Left hindlimb (tissue), 1 donor: ENCODE data around the gene ELL.

Experiments
- DNase-seq: peaks from one replicate; pipeline ENCODE4 v3.0.0-alpha.2; 2018

ELL gene

DNA sequence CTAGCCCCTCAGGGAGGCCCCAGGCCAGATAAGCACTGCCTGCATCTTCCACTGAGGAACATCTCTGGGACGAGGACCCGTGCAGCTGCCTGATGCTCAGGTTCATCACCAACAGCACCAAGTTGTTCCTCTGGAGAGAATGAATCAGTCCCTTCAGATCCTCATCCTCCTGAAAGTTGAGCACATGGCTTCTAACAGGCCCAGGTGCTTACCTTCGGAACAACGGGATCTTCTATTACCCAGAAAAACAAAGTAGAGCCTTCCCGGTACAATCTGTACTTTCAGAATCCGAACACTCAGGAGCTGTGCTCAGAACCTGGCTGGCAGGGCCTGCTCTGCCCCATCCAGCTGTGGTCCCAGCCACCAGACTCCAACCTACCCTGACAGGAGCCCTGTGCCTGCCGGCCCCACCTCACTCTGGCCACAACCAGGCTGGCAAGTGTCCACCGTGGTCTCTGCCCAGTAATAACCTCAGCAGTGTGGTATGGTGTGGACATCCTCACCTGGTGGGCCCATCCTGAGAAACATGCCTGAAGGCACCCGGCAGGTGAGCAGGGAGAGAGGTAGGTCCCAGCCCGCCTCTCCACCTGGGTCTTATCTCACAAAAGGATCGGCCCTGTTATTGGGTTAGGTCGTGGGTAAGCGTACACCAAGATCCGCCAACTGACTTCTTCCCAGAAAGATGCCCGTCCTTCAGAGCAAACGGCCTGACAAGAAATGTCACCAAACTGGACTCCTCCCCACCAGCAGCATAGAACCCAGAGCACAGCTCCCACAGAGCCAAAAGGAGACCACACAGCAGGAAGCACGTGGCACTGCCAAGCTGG lies 34.1 kb downstream of the ELL start:
- no peak for DNase-seq

DNA sequence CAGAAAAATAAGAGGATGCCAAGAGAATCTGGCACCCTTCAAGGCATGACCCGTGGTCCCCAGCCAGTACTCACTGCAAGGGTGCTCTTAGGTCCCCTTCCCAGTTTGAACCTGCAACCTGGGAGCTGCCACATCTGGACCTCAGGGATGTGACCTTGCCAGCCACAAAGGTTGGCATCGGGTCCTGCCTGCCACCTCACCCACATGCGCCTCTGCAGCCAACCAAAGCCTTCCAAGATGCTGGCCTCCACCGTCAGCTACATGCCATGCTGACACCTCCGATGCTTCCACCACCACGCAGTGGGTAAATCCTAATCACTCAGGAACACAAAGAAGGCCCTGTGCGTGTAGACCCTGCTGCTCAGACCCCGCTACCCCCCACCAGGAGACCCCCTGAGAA lies 35.1 kb downstream of the ELL start:
- no peak for DNase-seq

DNA sequence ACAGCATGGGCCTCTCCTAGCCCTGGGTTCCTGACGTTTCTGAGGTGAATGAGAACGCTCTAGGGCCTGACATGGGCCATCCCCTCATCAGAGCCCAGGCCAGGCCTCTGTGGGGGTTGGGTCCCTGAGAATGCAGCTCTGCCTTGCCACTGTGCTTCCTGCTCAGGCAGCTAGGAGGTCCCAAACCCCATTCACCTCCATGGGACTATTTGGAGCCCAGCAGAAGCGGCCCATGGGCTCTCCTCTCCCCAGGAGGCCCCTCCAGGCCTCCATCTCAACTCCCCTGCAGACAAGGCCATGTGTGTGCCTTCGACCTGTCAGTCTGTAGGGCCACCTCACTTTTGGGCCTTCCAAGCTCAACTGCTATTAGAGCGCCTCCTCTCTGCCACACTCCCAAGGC lies 36.9 kb downstream of the ELL start:
- DNase-seq: no peak

DNA sequence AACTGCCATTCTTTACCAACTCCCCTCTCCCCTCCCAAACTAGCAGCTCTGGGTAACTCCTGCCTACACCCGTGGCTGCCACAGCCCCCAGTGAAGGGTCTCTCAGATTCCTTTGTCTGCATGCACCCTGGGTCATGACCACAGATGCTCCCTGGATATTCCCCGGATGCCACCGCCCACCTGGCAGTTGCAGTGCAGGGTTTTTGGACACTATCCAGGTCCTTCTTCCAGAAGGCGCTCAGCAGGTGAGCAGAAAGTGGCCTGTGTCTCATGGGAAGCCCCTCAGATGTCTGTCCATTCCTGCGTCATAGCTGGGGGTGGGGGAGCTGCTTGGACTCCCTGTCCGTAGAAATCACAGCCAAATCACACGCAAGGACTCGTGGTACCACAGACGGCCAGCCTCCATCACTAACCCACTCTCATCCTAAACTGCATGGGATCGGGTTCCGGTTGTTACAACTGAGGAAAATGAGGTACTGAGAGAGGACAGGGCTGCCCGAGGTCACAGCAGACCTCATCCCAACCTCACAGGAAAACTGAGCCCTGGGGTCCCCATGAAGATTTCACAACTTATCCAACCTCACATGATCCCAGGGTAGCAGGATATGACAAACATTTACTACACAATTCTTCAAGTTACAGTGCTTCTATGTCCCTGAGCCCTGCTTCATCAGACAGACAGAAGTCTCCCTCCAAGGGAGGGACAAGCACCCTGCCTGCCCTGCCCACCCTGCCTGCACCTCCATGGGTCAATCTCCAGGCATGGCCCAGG lies 38.6 kb downstream of the ELL start:
- no peak for DNase-seq

DNA sequence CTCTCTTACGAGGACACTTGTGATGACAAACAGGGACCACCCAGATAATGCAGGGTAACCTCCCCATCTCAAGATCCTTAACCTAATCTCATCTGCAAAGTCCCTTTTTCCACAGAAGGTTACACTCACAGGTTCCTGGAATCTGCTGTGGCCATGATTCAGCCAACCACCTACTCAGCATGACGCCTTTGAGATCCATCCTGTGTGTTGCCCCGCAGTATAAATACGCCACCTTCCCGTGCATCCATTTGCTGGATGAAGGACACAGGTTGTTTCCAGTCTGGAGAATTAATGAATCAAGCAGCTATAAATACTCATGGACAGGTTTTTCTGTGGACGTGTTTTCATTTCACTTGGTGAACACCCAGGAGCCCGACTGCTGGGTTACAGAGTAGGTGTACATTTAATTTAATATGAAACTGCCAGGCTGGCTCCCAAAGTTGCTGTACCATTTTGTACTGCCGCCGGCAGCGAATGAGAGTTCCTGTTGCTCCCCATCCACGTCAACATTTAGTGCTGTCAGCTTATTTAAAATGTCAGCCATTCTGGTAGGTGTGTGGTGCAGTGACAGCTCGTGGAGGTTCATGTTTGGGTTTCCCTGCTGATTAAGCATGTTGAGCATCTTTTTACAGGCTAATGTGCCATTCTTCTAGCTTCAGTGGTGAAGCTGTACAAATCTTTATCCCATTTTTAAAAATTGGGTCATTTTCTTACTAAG lies 40.2 kb downstream of the ELL start:
- no peak for DNase-seq

DNA sequence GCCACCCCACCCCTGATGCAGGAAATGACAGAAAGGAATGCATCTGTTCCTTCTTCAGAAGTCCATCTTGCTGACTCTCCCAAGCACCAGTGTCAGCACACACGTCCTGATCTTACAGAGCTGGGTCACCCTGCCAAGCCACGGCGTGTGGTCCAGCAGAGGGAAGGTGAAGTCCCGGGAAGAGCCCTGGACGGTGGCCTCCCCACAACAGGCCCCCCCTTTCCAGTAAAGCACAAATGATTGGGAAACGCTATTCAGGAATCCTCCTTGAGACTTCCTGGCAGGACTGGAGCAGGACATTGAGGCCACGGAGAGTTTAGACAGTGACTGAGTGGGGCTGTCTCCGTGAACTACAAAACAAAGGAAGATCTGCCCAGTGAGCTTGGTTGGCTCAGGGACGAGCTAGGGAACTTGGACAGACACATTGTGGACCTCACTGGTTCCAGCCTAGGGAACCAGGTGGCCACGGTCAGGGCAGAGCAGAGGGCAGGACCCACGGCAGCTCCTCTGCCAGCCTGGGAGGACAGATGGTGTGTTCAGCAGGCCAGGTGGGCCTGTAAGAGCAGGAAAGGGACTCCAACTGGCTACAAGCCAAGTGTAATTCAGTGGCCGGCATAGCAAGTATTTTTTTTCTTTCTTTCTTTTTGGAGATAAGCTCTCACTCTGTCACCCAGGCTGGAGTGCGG lies 41.7 kb downstream of the ELL start:
- no peak for DNase-seq

DNA sequence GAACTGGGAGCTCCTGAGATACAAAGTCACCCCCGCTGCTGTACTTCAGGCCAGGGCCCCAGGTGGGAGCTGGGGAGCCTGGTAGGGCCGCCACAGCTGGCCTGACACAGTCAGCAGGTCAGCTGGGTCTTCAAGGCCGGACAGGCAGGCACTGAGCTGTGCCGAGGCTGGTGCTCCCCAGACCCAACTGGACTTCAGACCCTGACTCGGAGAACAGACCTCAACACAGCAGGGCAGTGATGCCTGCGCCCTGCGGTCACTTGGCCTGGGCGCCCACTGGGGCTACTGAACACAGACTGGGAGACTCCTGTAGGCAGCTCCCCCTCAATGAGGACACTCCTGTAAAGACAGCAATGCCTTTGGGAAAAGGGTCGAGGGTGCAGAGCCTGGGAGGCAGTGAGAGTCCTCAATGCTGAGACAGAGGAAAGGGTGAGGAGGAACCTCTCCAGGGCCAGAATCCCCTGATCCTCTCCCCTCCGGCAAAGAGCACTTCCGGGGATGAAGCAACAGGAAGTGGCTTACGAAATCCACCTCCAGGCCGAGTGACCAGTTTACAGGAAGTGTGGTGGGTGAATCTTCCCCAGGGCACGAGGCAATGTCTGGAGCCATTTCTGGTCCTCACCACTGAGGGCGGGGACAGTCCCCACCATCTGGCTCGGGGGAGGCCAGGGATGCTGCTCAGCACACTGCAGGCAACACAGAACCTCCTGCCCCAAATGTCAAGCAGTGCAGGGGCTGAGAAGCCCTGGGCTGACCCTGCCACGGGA lies 43.1 kb downstream of the ELL start:
- peak; percentile 66 for DNase-seq

DNA sequence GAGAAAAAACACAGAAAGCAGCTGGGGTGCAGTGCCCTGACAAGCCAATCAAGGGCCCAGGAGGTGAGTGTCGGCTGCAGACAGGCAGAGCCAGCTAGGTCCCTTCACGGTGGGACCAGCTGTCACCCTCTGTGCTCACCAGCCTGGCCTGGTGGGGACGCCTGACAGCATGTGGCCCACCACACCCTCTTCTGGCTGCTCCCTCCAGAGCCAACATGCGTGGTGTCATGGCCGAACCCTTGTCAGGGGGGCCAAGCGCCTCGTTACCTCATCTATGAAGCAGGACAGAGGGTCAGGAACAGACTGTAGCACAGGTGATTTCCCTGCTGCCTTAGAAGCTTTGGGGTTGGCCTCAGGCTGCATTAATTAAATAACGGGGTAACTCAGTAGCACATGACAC lies 43.9 kb downstream of the ELL start:
- DNase-seq: no peak

DNA sequence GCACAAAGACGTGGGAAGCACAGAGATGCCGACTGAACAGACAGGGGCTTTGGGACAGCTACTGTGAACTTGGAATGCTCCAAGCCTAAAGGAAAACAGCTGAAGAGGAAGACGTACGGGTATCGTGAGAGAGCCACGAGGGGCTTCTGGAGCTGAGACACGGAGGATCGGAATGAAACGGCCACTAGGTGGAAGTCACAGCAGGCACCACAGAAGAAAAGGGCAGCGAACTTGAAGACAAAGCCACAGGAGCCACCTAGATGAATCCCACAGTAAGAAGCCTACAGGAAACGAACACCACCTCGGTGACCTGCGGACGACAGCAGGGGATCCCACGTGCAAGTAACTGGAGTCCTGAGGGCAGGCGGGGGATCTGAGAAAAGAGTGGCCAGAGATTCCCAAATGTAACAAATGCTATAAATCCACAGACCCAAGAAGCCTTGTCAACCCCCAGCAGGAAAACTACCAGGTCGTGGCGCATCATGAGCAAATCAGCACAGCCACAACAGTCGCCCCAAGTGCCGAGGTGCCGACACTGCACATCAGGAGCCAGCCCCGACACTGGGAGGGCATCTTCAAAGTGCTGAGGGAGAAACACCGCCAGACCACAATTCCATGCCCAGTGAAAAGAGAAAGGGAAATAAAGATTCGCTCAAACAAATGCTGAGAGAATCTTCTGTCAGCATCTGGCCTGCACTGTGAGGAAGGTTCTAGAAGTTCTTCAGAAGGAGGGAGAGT lies 44.7 kb downstream of the ELL start:
- DNase-seq: peak; percentile 35

DNA sequence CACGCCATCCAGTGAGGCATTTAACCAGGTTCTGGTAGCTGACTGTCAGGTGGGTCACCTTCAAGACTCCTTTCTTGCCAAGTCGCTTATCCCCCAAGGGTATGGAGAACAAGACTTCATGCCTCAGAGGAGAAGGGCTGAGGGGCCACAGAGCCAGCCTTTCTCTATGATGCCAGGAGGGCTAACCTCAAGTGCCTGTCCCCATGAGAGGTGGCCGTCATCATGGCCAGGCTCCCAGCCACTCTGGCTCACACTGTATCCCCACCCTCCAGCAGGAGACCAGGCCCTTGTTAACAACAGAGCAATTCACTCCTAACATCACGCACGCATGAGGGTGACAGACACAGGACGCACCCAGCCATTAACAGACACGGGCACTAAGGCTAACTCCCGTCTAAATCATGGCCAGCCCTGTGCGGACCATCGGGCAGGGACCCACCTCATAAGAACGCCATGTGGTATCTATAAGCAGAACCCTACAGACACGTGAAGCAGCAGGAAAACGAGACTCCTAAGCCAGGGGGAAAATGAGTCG lies 45.3 kb downstream of the ELL start:
- DNase-seq: peak; percentile 25

DNA sequence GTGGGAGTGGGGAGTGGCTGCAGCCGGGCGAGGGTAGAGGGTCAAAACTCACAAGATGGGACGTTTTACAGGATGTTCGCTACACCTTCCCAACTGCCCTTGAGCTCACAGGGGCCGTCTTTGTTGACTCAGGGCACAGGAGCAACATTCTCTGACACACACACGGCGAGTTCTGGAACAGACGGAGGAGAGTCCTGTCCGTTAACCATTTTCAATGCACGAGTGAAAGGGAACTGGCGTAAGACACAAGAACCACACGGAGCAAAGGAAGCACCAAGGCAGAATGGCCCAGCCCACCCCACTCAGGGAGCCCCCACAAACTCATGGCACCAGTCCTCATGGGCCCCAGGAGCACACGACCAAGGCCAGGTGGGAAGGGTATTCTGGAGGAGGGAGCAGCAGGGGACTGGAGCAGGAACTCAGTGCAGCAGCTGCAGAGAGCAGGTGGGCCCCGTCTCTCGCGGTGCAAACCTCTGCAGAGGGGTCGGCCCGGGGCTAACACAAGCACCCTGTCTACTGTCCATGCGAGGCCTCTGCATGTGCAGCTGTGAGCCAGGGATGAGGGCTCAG lies 46.0 kb downstream of the ELL start:
- DNase-seq: peak; percentile 22

DNA sequence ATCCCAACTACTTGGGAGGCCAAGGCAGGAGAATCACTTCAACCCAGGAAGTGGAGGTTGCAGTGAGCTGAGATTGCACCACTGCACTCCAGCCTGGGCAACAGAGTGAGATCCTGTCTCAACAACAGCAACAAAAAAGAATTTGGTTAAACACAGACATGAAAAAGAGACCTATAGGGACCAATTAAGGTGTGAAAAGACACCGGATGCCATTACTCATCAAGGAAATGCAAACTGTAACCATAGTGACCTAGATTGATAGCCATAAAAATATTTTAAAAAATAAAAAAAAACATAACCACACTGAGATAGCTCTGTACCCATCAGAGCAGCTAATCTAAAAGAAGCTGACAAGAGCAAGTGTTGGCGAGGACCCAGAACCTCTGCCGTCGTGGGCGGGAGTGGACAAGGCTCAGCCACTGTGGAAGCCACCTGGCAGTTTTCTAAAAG lies 46.8 kb downstream of the ELL start:
- no peak for DNase-seq

DNA sequence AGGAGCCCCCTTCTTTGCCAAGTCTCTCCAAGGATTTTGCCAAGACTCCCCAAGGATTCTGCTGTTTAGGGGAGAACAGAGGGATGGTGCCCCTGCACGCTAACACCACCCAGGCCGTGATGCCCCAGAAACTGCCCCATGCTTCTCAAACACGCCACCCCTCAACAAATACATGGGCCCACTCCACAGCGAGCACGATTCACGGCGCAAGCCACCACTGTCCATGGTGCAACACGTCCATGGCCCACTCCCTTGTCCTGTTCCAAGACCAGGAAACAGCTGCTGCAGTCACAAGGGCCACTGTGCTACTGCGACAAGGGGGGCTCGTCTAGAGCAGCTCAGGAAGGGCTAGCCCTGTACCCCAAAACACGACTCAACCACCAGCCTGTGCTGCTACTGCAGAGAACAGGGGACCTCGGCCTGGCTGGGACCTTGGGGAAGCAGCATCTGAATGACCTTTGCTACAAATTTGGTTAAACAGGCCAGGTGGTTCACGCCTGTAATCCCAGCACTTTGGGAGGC lies 47.4 kb downstream of the ELL start:
- DNase-seq: peak; percentile 19

DNA sequence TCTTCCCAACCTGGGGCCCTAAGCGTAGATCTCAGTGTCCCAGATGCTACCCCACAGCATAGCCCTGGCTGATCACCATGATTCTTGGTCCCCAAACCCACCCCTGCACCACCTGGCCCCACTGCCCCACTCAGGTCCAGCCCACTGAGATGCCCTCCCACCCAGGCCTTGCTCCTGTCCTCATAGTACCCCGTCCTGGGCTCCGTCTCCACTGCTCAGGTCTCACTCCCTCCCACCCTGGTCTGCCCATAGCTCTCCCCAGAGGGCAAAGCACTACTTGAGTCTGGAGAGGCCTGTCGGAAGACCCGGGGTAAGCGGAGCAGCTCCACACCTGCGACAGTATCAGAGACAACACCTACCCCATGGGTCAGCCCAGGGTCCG lies 48.2 kb downstream of the ELL start:
- no peak for DNase-seq

DNA sequence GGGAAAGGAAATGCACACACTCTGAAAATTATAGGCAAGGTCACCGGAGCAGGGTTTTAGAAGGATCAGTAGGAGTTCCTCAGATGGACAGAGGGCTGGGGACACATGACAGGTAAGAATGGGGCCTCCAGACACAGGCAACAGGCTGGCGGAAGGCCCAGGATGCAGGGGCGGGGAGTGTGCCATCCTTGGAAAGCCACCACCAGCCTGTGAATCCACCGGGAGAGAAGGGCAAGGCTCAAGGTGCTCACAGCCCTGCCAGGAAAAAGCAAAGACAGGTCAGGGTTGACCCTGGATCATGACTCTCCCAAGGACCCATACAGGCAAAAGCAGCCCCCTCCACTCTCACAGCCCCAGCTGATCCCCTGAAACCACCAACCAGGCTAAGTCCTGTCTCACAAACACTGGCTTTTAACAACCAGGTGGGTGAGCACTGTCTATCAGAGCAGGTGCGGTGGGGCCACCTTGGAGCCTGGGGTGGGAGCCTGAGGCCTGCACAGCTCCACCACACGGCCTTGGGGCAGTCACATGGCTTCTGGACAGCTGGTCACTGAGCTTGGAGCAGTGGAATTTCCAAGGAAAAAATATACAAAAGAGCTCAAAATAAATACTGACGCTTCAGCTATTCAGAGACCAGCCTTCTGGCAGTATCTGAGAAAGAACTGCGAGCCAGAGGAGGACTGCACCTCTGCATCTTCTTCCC lies 48.7 kb downstream of the ELL start:
- DNase-seq: peak; percentile 28

DNA sequence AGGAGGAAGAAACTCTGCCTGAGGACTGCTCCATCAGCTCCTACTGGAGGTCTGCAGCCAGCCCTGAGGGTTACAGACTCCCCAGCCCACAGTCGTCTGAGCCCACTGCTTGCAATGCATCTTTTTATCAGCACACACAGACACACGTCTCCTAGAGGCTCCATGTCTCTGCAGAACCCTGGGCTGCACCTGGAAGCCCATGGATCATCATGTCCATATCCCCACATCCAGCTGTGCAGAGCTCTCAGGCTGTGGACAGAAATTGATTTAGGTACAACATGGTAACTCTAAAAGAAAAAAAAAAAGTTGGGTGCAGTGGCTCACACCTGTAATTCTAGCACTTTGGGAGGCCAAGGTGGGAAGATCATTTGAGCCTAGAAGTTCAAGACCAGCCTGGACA lies 51.1 kb downstream of the ELL start:
- no peak for DNase-seq

DNA sequence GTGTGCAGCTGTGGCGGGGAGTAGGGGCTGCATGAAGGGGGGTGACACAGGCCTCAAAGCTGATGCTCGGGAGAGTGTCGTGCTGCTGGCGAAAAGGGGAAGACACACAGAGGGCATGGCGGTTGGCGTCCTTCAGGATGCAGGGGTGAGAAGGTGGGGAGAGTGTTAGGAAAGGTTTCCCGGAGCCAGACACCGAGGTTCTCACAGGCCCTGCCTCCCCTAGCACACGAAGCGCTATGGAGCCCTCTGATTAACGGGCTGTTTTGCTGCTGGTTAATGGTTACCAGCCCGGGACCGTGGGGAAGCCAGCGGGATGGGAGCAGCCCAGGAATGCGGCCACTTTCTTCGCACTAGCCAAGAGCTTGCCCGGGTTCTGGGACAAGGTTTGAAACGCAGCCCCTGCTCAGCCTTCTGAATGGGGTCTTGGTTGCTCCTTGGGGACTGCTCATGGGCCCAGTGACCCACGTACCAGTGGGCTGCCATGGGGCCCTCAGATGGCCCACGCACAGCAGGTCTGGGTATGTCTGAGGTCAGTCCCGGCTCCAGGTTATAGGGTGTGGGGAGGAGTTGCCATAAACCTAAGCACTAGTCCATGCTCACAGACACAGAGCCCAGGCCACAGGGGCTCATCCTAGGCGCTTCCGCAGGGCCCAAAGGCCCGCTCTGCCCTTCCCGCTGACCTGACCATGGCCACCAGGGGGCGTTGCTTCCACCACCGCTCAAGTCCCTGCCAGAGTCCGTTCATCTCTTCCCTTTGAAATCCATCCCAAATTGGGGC lies 52.6 kb downstream of the ELL start:
- no peak for DNase-seq

DNA sequence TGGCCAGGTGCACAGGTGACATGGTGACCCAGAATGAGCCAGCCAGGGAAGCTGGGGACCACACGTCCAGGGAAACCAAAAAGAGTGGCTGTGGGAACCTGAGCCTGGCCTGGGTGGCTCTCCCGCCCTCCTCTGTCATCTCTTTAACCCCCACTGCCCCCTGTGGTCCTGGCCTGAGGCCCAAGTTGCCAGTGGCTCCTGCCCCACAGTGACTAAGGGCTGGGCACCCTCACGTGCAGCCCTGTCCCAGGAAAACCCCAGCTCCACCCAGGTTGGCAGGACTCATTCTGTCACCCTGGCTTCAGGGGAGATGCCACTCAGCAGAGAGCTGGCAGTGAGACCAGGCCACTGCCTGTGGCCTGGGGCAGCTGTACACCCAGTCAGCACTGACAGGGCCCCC lies 53.4 kb downstream of the ELL start:
- no peak for DNase-seq

DNA sequence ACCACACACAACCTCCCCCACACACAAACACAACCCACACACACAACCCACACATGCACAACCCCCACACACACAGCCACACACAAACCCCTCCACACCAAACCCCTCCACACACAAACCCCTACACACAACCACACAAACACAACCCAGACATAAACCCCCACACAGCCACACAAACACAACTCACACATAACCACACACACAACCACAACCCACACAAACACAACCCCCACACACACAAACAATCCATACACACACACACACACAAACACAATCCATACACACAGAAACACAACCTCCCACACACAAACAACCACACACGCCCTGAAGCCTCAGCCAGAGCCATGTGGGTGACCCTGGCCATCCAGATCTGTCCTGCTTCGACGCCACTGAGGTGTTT lies 53.9 kb downstream of the ELL start:
- no peak for DNase-seq
